GM12878 (cell line): Measurements from ENCODE around the gene UTP25. TPM values are rescaled to one million over a fixed set of nuclear protein-coding genes. Genes with fewer than 3 reads are reported as not detected.

ENCODE experiments used
- ATAC-seq: fragments of 200-7000 bp; cut with Tn5 transposase; 3 replicates; pipeline ENCODE4 v1.9.1; 2020; ENCODE audit warnings: mild to moderate bottlenecking, moderate library complexity
- BruUV-seq: library from RNA; stranded (reverse); fragments of 400-500 nt; replicated peaks from 2 replicates; lab custom pipeline; 2021; lab: Mats Ljungman, UMichigan
- CTCF ChIA-PET: fragments of 300-600 bp; sonication (Branson Sonifier 250); formaldehyde crosslinking; extraction: SDS; loops from one replicate; lab custom pipeline; 2021; ENCODE audit warnings: inconsistent platforms; lab: Yijun Ruan, JAX
- POLR2A ChIA-PET: fragments of 350-600 bp; formaldehyde crosslinking; extraction: SDS; loops from one replicate; lab custom pipeline; 2021; ENCODE audit warnings: inconsistent platforms; lab: Charles Lee
- RAD21 ChIA-PET: fragments of 300-600 bp; sonication (Branson Sonifier 250); formaldehyde crosslinking; loops from one replicate; lab custom pipeline; 2023; ENCODE audit warnings: antibody characterized with exemption; ENCODE audit not compliant: unreplicated experiment; lab: Charles Lee
- SMC1A ChIA-PET: fragments of 300-600 bp; sonication (Branson Sonifier 250); formaldehyde crosslinking; loops from one replicate; lab custom pipeline; 2023; ENCODE audit not compliant: unreplicated experiment, uncharacterized antibody; lab: Charles Lee
- DNase-seq: peaks from one replicate; pipeline ENCODE4 v3.0.0-alpha.2; 2011; ENCODE audit warnings: low read depth, low spot score
- FAIRE-seq: peaks from 3 replicates; lab custom pipeline; 2011; peaks lifted over from hg19 to GRCh38; lab: Jason Lieb, UNC
- H2AFZ ChIP-seq: 2 replicates; pipeline ENCODE4 v1.6.0; 2011; ENCODE audit warnings: low read depth, low read length, control low read depth; ENCODE audit not compliant: control insufficient read depth
- H3K27ac ChIP-seq: 2 replicates; pipeline ENCODE4 v1.5.1; 2011; ENCODE audit warnings: control low read depth; ENCODE audit not compliant: control insufficient read depth, insufficient read depth
- H3K27me3 ChIP-seq, 2 experiments: replicated peaks in 1 of 2; 2 replicates each; pipeline versions ENCODE4 v1.6.0 to v1.6.1; 2011; ENCODE audit warnings: low read length in 1 of 2; ENCODE audit not compliant: control insufficient read depth in 2 of 2, insufficient read depth in 2 of 2
- H3K36me3 ChIP-seq, 2 experiments: 2 replicates each; pipeline ENCODE4 v1.5.1; 2011; ENCODE audit warnings: low read length in 1 of 2; ENCODE audit not compliant: control insufficient read depth in 2 of 2, insufficient read depth in 2 of 2
- H3K4me1 ChIP-seq: 2 replicates; pipeline ENCODE4 v1.6.1; 2011; ENCODE audit warnings: mild to moderate bottlenecking, low read length, moderate library complexity, mixed read lengths; ENCODE audit not compliant: control insufficient read depth, insufficient read depth
- H3K4me2 ChIP-seq: 2 replicates; pipeline ENCODE4 v1.6.0; 2011; ENCODE audit warnings: control low read depth; ENCODE audit not compliant: control insufficient read depth, insufficient read depth
- H3K4me3 ChIP-seq: fragments of 200-600 bp; sonication (generic); 2 replicates; pipeline ENCODE4 v1.5.1; 2016
- H3K79me2 ChIP-seq: 2 replicates; pipeline ENCODE4 v1.6.0; 2011; ENCODE audit warnings: low read length; ENCODE audit not compliant: control insufficient read depth, insufficient read depth
- H3K9ac ChIP-seq: 2 replicates; pipeline ENCODE4 v1.8.0; 2011; ENCODE audit warnings: low read length, control low read depth, mixed read lengths; ENCODE audit not compliant: control insufficient read depth, insufficient read depth
- H3K9me3 ChIP-seq: replicated peaks from 3 replicates; pipeline ENCODE4 v1.5.1; 2011; ENCODE audit warnings: mild to moderate bottlenecking, low read length; ENCODE audit not compliant: control insufficient read depth, insufficient read depth
- H4K20me1 ChIP-seq: 2 replicates; pipeline ENCODE4 v1.6.0; 2011; ENCODE audit not compliant: control insufficient read depth, insufficient read depth
- ASH2L ChIP-seq: fragments of 300-600, 200-600 bp; sonication (generic); IDR thresholded peaks from 2 replicates; pipeline ENCODE4 v1.6.1; 2017; ENCODE audit warnings: low read depth, mild to moderate bottlenecking, borderline replicate concordance
- EP300 ChIP-seq, 2 experiments: fragments of 150-350 bp in 1 of 2; IDR thresholded peaks; 2 replicates each; pipeline ENCODE4 v1.6.1; 2011 to 2012; ENCODE audit warnings: low read depth in 2 of 2, low read length in 2 of 2, borderline replicate concordance in 1 of 2, improper control_type of control experiment in 1 of 2, inconsistent platforms in 1 of 2; ENCODE audit not compliant: control insufficient read depth in 1 of 2
- GABPA ChIP-seq: IDR thresholded peaks from 2 replicates; pipeline ENCODE4 v1.6.1; 2014; ENCODE audit warnings: antibody characterized with exemption, low read depth, mild to moderate bottlenecking, inconsistent platforms
- HDAC2 ChIP-seq: fragments of 200-600 bp; sonication (generic); IDR thresholded peaks from 2 replicates; pipeline ENCODE4 v1.6.1; 2017
- MEF2A ChIP-seq: IDR thresholded peaks from 2 replicates; pipeline ENCODE4 v1.6.1; 2011; ENCODE audit warnings: low read depth, mild to moderate bottlenecking, low read length, moderate library complexity; ENCODE audit not compliant: insufficient read depth
- MEF2B ChIP-seq: fragments of 450-650 bp; IDR thresholded peaks from 2 replicates; pipeline ENCODE4 v1.6.1; 2018; ENCODE audit warnings: mild to moderate bottlenecking, moderate library complexity; ENCODE audit not compliant: partially characterized antibody, poor library complexity, severe bottlenecking
- NFIC ChIP-seq: IDR thresholded peaks from 2 replicates; pipeline ENCODE4 v1.6.1; 2012; ENCODE audit warnings: low read depth, mild to moderate bottlenecking, inconsistent platforms, low read length, moderate library complexity
- NFXL1 ChIP-seq: fragments of 450-650 bp; IDR thresholded peaks from 2 replicates; pipeline ENCODE4 v1.6.1; 2017; ENCODE audit warnings: antibody characterized with exemption, mild to moderate bottlenecking, borderline replicate concordance
- POLR2AphosphoS5 ChIP-seq: IDR thresholded peaks from 2 replicates; pipeline ENCODE4 v1.6.1; 2011; ENCODE audit warnings: mild to moderate bottlenecking, low read length, inconsistent platforms
- POU2F2 ChIP-seq: IDR thresholded peaks from 3 replicates; pipeline ENCODE4 v1.6.1; 2011; ENCODE audit warnings: low read depth, mild to moderate bottlenecking, low read length, borderline replicate concordance
- RAD51 ChIP-seq: fragments of 450-650 bp; IDR thresholded peaks from 2 replicates; pipeline ENCODE4 v1.6.1; 2016; ENCODE audit warnings: moderate library complexity, mild to moderate bottlenecking, inconsistent platforms
- RBBP5 ChIP-seq: fragments of 200-600 bp; sonication (generic); conservative IDR thresholded peaks from 2 replicates; pipeline ENCODE4 v1.6.1; 2016
- RFX5 ChIP-seq: IDR thresholded peaks from 2 replicates; pipeline ENCODE4 v1.6.1; 2011; ENCODE audit warnings: low read depth, low read length, improper control_type of control experiment
- SIX5 ChIP-seq: IDR thresholded peaks from 2 replicates; pipeline ENCODE4 v1.6.1; 2011; ENCODE audit warnings: mild to moderate bottlenecking, low read depth, low read length, moderate library complexity; ENCODE audit not compliant: severe bottlenecking
- SMC3 ChIP-seq: IDR thresholded peaks from 2 replicates; pipeline ENCODE4 v1.6.1; 2011; ENCODE audit warnings: low read length, improper control_type of control experiment, borderline replicate concordance
- TCF3 ChIP-seq: IDR thresholded peaks from 2 replicates; pipeline ENCODE4 v1.6.1; 2012; ENCODE audit warnings: low read depth, mild to moderate bottlenecking, low read length, borderline replicate concordance; ENCODE audit not compliant: insufficient read depth
- ZBTB4 ChIP-seq: fragments of 450-650 bp; formaldehyde crosslinking; IDR thresholded peaks from 2 replicates; pipeline ENCODE4 v1.4.0; 2022; ENCODE audit warnings: mild to moderate bottlenecking, moderate library complexity
- ZNF274 ChIP-seq: IDR thresholded peaks from one replicate; pipeline ENCODE4 v1.8.0; 2011; ENCODE audit not compliant: insufficient read length, insufficient read depth
- ZSCAN29 ChIP-seq: fragments of 450-650 bp; IDR thresholded peaks from 2 replicates; pipeline ENCODE4 v1.6.1; 2017; ENCODE audit warnings: mild to moderate bottlenecking, moderate library complexity
- WGBS: methylation state at CpG from one replicate; pipeline ENCODE4 v1.1.6; 2016; ENCODE audit warnings: low lambda C conversion rate; ENCODE audit not compliant: insufficient replicate concordance, insufficient coverage; ENCODE audit errors: missing lambda C conversion rate; 5-methylcytosine and 5-hydroxymethylcytosine counted together
- in situ Hi-C: fragments of 300-500 bp; cut with MboI; formaldehyde crosslinking; loops from 9 replicates; pipeline ENCODE4 v1.14.3; 2018; ENCODE audit warnings: mixed read lengths
- intact Hi-C: fragments of 100-400 bp; cut with micrococcal nuclease; formaldehyde crosslinking; loops from one replicate; pipeline ENCODE4 v1.14.2; 2022; ENCODE audit not compliant: unreplicated experiment
- polyA plus RNA-seq, 11 experiments: library from polyadenylated mRNA; depleted of rRNA in 4 of 11; unstranded in 6 of 11; stranded (reverse) in 5 of 11; fragments of >200 nt; fragmentation: Nextera tagmentation in 4 of 11; fragmentation: Illumina TruSeq in 1 of 11; extraction: Ambion mirVana in 4 of 11; extraction: Trizol in 1 of 11; gene quantifications; 1 replicate in 1 of 11; 2 replicates in 10 of 11; pipeline versions ENCODE4 v1.2.1 to v1.2.3, GENCODE V29; 2011 to 2016; ENCODE audit warnings: inconsistent platforms in 2 of 11, missing spikeins in 2 of 11, low read depth in 1 of 11
- total RNA-seq, 4 experiments: library from RNA; depleted of rRNA in 3 of 4; stranded (reverse); fragments of >200 nt in 3 of 4; fragmentation: Illumina TruSeq in 1 of 4; extraction: Trizol in 1 of 4; gene quantifications; 2 replicates each; pipeline versions ENCODE4 v1.2.1 to v1.2.3, GENCODE V29; 2013 to 2021

Gene UTP25
- total and polyA plus RNA-seq, 10 of the 15 experiments (the other 5 are each of a cell fraction or from before 2014, with no cell fraction given) = 3.0 to 13.3 (median 8.5) TPM

DNA sequence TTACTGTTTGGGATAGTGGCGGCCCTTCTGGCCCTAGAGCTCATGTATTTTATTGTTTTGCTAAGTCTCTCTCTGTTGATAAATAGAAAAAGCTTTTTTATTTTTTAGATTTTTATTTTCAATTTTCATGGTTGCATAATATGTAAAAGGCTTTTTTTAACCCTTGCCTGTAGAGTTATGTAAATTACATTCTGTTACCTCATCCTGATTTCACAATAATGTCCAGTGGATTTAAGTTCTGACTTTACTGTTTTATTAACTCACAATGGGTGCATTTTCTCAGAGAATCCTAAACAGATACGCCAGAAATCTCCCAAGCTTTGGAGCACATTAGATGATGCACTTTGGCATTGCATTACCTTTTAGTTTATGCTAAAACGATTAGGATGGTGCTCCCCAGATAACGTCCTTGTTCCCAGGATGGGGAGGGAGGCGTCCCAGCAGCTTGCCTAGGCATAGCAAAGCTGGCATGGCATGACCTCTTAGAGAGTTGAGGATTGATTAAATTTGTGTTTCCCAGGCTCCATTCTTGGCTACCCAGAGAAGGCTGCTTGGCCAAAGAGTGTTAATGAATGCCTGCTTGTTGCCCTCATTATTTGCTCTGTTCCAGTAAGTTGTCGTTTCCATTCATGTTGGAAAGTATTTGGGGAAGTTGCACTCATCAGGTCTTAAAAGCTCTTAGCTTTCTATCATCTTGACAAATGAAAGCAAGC, 17.1 kb downstream of the UTP25 start:
- RAD21 ChIA-PET = interaction anchor here (0.7 kb wide), 1 partner anchor 1177 kb away, joined by 3 read pairs; no protein-coding TSS in a partner anchor
- CTCF ChIA-PET = interaction anchor here (0.8 to 1.9 kb wide), 5 partner anchors 9 to 21 kb away, joined by 3 to 9 read pairs (median 4); partner anchors contain the start of gene UTP25

More for the DNA sequence above, 17.1 kb downstream of the UTP25 start:
- SMC1A ChIA-PET = interaction anchor here (1.5 kb wide), 1 partner anchor 10 kb away, joined by 3 read pairs; no protein-coding TSS in a partner anchor
- POLR2A ChIA-PET = interaction anchor here (0.6 to 1.7 kb wide), 2 partner anchors 10 to 199 kb away, joined by 3 read pairs; no protein-coding TSS in a partner anchor
- H3K9me3 ChIP-seq = no peaks in the 10 kb centered on the region
- WGBS = 73% methylated on average over 6 of the region's 6 CpGs
- intact Hi-C loops = no loop called here
- DNase-seq (no peak), FAIRE-seq (no peak), ATAC-seq (no peak)
- peaks cover 19 to 36% of the 10 kb centered on the region in 2 experiments for H3K36me3 ChIP-seq
- H3K27ac ChIP-seq = no peak overlapping the region
- H4K20me1 ChIP-seq = no peaks in the 10 kb centered on the region
- H3K79me2 ChIP-seq = no peaks in the 10 kb centered on the region
- H3K4me3 ChIP-seq = no peak overlapping the region
- in situ Hi-C loops = no loop called here
- H3K27me3 ChIP-seq = no peaks in the 10 kb centered on the region
- BruUV-seq = no TSS peak
- no peak overlapping the region for H3K9ac ChIP-seq
- no peak overlapping the region for H2AFZ ChIP-seq
- no peak for TF ChIP-seq NFIC
- TF ChIP-seq RFX5 = no peak
- TF ChIP-seq POU2F2 = no peak
- TF ChIP-seq TCF3 = no peak
- TF ChIP-seq ASH2L = no peak
- TF ChIP-seq NFXL1 = no peak
- TF ChIP-seq POLR2AphosphoS5 = no peak
- TF ChIP-seq MEF2B = no peak
- TF ChIP-seq EP300 (IDR thresholded peaks at IDR 0.05; ENCODE audit: borderline replicate concordance in 1 of 2, control insufficient read depth in 1 of 2, low read depth in 2 of 2, low read length in 2 of 2) = no peak
- TF ChIP-seq RAD51 = no peak
- TF ChIP-seq HDAC2 = no peak
- TF ChIP-seq ZNF274 = no peak
- TF ChIP-seq MEF2A = no peak
- TF ChIP-seq ZBTB4 (CRISPR knock-in tag) = no peak
- no peak for TF ChIP-seq GABPA
- no peak for TF ChIP-seq SMC3
- TF ChIP-seq RBBP5 = no peak
- no peak for TF ChIP-seq SIX5
- no peak for TF ChIP-seq ZSCAN29
- H3K4me1 ChIP-seq = no peaks in the 10 kb centered on the region
- no peak overlapping the region for H3K4me2 ChIP-seq
